ENCODE data around the gene SUSD1.

Gene SUSD1

GRCh38 chr9:112044881-112045280, 130.2 kb downstream of the SUSD1 start:
- H3K27ac ChIP-seq, result no peak overlapping the region
- TF ChIP-seq CTCF (IDR thresholded peaks at IDR 0.05) (no peak), ZFX (IDR thresholded peaks at IDR 0.05; ENCODE audit: borderline replicate concordance) (no peak)

GRCh38 chr9:112044186-112044585, 130.9 kb downstream of the SUSD1 start:
- no peak overlapping the region for H3K27ac ChIP-seq
- TF ChIP-seq CTCF (IDR thresholded peaks at IDR 0.05), result no peak
- no peak for TF ChIP-seq ZFX (IDR thresholded peaks at IDR 0.05; ENCODE audit: borderline replicate concordance)

- no peak for TF ChIP-seq ZFX (IDR thresholded peaks at IDR 0.05; ENCODE audit: borderline replicate concordance)
- TF ChIP-seq CTCF (IDR thresholded peaks at IDR 0.05), result no peak
- no peak overlapping the region for H3K27ac ChIP-seq
These were observed 131.7 kb downstream of the SUSD1 start for GRCh38 chr9:112043423-112043822.

- TF ChIP-seq ZFX (IDR thresholded peaks at IDR 0.05; ENCODE audit: borderline replicate concordance) (no peak), CTCF (IDR thresholded peaks at IDR 0.05) (no peak)
- H3K27ac ChIP-seq, result no peak overlapping the region
These were observed 132.3 kb downstream of the SUSD1 start for GRCh38 chr9:112042769-112043168.

GRCh38 chr9:112042244-112042638, 132.9 kb downstream of the SUSD1 start:
- TF ChIP-seq CTCF (IDR thresholded peaks at IDR 0.05) (no peak), ZFX (IDR thresholded peaks at IDR 0.05; ENCODE audit: borderline replicate concordance) (no peak)
- H3K27ac ChIP-seq, result no peak overlapping the region

GRCh38 chr9:112041536-112042243, 133.4 kb downstream of the SUSD1 start:
- TF ChIP-seq ZFX (IDR thresholded peaks at IDR 0.05; ENCODE audit: borderline replicate concordance) (no peak), CTCF (IDR thresholded peaks at IDR 0.05) (no peak)
- no peak overlapping the region for H3K27ac ChIP-seq

GRCh38 chr9:112041199-112041535, 133.9 kb downstream of the SUSD1 start:
- TF ChIP-seq CTCF (IDR thresholded peaks at IDR 0.05), result no peak
- H3K27ac ChIP-seq, result no peak overlapping the region
